PC-3 (cell line): ENCODE measurements around the gene TSPAN1.

ENCODE experiments used
- CTCF ChIP-seq: fragments of 300-600 bp; sonication (generic); conservative IDR thresholded peaks from 2 replicates; pipeline ENCODE4 v1.5.1; 2017; ENCODE audit warnings: antibody characterized with exemption, low read depth, mild to moderate bottlenecking, low read length
- EZH2 ChIP-seq: fragments of 300-600 bp; sonication (generic); IDR thresholded peaks from one replicate; pipeline ENCODE4 v1.6.1; 2017; ENCODE audit warnings: antibody characterized with exemption, mild to moderate bottlenecking, low read length; ENCODE audit not compliant: unreplicated experiment
- EZH2phosphoT487 ChIP-seq: fragments of 300-600 bp; sonication (generic); IDR thresholded peaks from 2 replicates; pipeline ENCODE4 v1.6.1; 2018; ENCODE audit warnings: mild to moderate bottlenecking, antibody characterized with exemption, low read length, borderline replicate concordance

GRCh38 chr1:46175243-46175642 lies 356 bp downstream of the TSPAN1 start:
- no peak for TF ChIP-seq CTCF
- no peak for TF ChIP-seq EZH2phosphoT487
- TF ChIP-seq EZH2, result no peak
